H1 (cell line): ENCODE data around the gene MIPOL1.

Source experiments
- CBX5 ChIP-seq: fragments of 300-800, 300-1000 bp; sonication (generic); IDR thresholded peaks from 2 replicates; pipeline ENCODE4 v1.7.1; 2016; ENCODE audit warnings: antibody characterized with exemption, low read length, low read depth
- CREB1 ChIP-seq: IDR thresholded peaks from 2 replicates; pipeline ENCODE4 v1.6.1; 2012; ENCODE audit warnings: inconsistent platforms
- CTCF ChIP-seq, 3 experiments: IDR thresholded peaks; 1 replicate in 2 of 3; 2 replicates in 1 of 3; pipeline versions ENCODE4 v1.5.1 to v1.6.1; 2011; ENCODE audit warnings: low read length in 3 of 3, mild to moderate bottlenecking in 3 of 3, inconsistent platforms in 2 of 3, low read depth in 1 of 3, moderate library complexity in 1 of 3; ENCODE audit not compliant: insufficient read depth in 1 of 3; ENCODE audit errors: control extremely low read depth in 1 of 3
- E2F6 ChIP-seq: IDR thresholded peaks from 2 replicates; pipeline ENCODE4 v1.6.1; 2012; ENCODE audit warnings: inconsistent platforms
- EZH2 ChIP-seq: fragments of 200-600 bp; sonication (generic); IDR thresholded peaks from 2 replicates; pipeline ENCODE4 v1.7.1; 2012; ENCODE audit warnings: low read depth, mild to moderate bottlenecking, moderate library complexity, low read length, inconsistent platforms; ENCODE audit not compliant: severe bottlenecking
- MAX ChIP-seq: IDR thresholded peaks from 2 replicates; pipeline ENCODE4 v1.6.1; 2012; ENCODE audit warnings: inconsistent platforms
- NANOG ChIP-seq: IDR thresholded peaks from 2 replicates; pipeline ENCODE4 v1.6.1; 2011; ENCODE audit warnings: low read length, low read depth, mild to moderate bottlenecking, inconsistent platforms; ENCODE audit not compliant: insufficient read depth, poor library complexity, severe bottlenecking
- POLR2A ChIP-seq, 2 experiments: IDR thresholded peaks; 1 replicate in 1 of 2; 2 replicates in 1 of 2; pipeline ENCODE4 v1.6.1; 2011; ENCODE audit warnings: low read depth in 2 of 2, low read length in 2 of 2, mild to moderate bottlenecking in 2 of 2; ENCODE audit errors: control extremely low read depth in 1 of 2
- TAF1 ChIP-seq: IDR thresholded peaks from 2 replicates; pipeline ENCODE4 v1.6.1; 2011; ENCODE audit warnings: mild to moderate bottlenecking, low read depth, low read length

GRCh38 chr14:37262649-37263048 lies 64.9 kb downstream of the MIPOL1 start:
- TF ChIP-seq CTCF (IDR thresholded peaks at IDR 0.05; ENCODE audit: control extremely low read depth in 1 of 3, insufficient read depth in 1 of 3, low read depth in 1 of 3, low read length in 3 of 3) (no peak), EZH2 (no peak), E2F6 (no peak), NANOG (no peak), MAX (no peak), POLR2A (IDR thresholded peaks at IDR 0.05; ENCODE audit: control extremely low read depth in 1 of 2, low read depth in 2 of 2, low read length in 2 of 2) (no peak), TAF1 (no peak), CBX5 (no peak), CREB1 (no peak)
